ENCODE measurements around the gene DLG2.

DLG2 gene

GRCh38 chr11:83865636-83866461 is 1761.3 kb downstream of the DLG2 start:
- Histone ChIP-seq H3K4me1 (ENCODE audit: control insufficient read depth, insufficient read depth, low read length) (no peaks in the 10 kb centered on the region), H3K9me3 (ENCODE audit: control insufficient read depth, insufficient read depth, low read length) (no peaks in the 10 kb centered on the region), H3K27ac (ENCODE audit: low read length) (no peak overlapping the region), H3K4me3 (ENCODE audit: low read length) (no peak overlapping the region), H3K27me3 (ENCODE audit: control insufficient read depth, insufficient read depth, low read length) (no peaks in the 10 kb centered on the region), H3K36me3 (ENCODE audit: control insufficient read depth, insufficient read depth, low read length) (no peaks in the 10 kb centered on the region)
- WGBS (ENCODE audit: insufficient coverage, insufficient read length), result no CpG with 5 or more reads among the region's 4 CpGs
- DNase-seq (ENCODE audit: low read depth, low spot score), result no peak

- DNase-seq (ENCODE audit: low read depth, low spot score), result no peak
- no peaks in the 10 kb centered on the region for H3K4me1 ChIP-seq (ENCODE audit: control insufficient read depth, insufficient read depth, low read length)
- no peaks in the 10 kb centered on the region; the same call in 1 of the 2 replicates for H3K9me3 ChIP-seq (ENCODE audit: control insufficient read depth, insufficient read depth, low read length)
- WGBS (ENCODE audit: insufficient coverage, insufficient read length), result no CpG with 5 or more reads among the region's 4 CpGs
- H3K36me3 ChIP-seq (ENCODE audit: control insufficient read depth, insufficient read depth, low read length), result no peaks in the 10 kb centered on the region
- no peaks in the 10 kb centered on the region for H3K27me3 ChIP-seq (ENCODE audit: control insufficient read depth, insufficient read depth, low read length)
- no peak overlapping the region for H3K4me3 ChIP-seq (ENCODE audit: low read length)
- no peak overlapping the region for H3K27ac ChIP-seq (ENCODE audit: low read length)
Observed at GRCh38 chr11:83864412-83865057, 1762.6 kb downstream of the DLG2 start.

GRCh38 chr11:83863272-83863671 is 1763.9 kb downstream of the DLG2 start:
- no CpG with 5 or more reads among the region's 2 CpGs for WGBS (ENCODE audit: insufficient coverage, insufficient read length)
- Histone ChIP-seq H3K27ac (ENCODE audit: low read length) (no peak overlapping the region), H3K27me3 (ENCODE audit: control insufficient read depth, insufficient read depth, low read length) (no peaks in the 10 kb centered on the region), H3K4me1 (ENCODE audit: control insufficient read depth, insufficient read depth, low read length) (no peaks in the 10 kb centered on the region), H3K36me3 (ENCODE audit: control insufficient read depth, insufficient read depth, low read length) (no peaks in the 10 kb centered on the region), H3K4me3 (ENCODE audit: low read length) (no peak overlapping the region), H3K9me3 (ENCODE audit: control insufficient read depth, insufficient read depth, low read length) (no peaks in the 10 kb centered on the region; the same call in 1 of the 2 replicates)
- no peak for DNase-seq (ENCODE audit: low read depth, low spot score)

GRCh38 chr11:83862691-83863090 is 1764.5 kb downstream of the DLG2 start:
- no peak overlapping the region for H3K27ac ChIP-seq (ENCODE audit: low read length)
- no peaks in the 10 kb centered on the region; the same call in 1 of the 2 replicates for H3K9me3 ChIP-seq (ENCODE audit: control insufficient read depth, insufficient read depth, low read length)
- H3K36me3 ChIP-seq (ENCODE audit: control insufficient read depth, insufficient read depth, low read length), result no peaks in the 10 kb centered on the region
- WGBS (ENCODE audit: insufficient coverage, insufficient read length), result no CpG with 5 or more reads among the region's 1 CpG
- no peak for DNase-seq (ENCODE audit: low read depth, low spot score)
- H3K4me1 ChIP-seq (ENCODE audit: control insufficient read depth, insufficient read depth, low read length), result no peaks in the 10 kb centered on the region
- no peaks in the 10 kb centered on the region for H3K27me3 ChIP-seq (ENCODE audit: control insufficient read depth, insufficient read depth, low read length)
- H3K4me3 ChIP-seq (ENCODE audit: low read length), result no peak overlapping the region

- Histone ChIP-seq H3K27ac (ENCODE audit: low read length) (no peak overlapping the region), H3K4me3 (ENCODE audit: low read length) (no peak overlapping the region), H3K4me1 (ENCODE audit: control insufficient read depth, insufficient read depth, low read length) (no peaks in the 10 kb centered on the region), H3K36me3 (ENCODE audit: control insufficient read depth, insufficient read depth, low read length) (no peaks in the 10 kb centered on the region), H3K9me3 (ENCODE audit: control insufficient read depth, insufficient read depth, low read length) (no peaks in the 10 kb centered on the region; the same call in 1 of the 2 replicates), H3K27me3 (ENCODE audit: control insufficient read depth, insufficient read depth, low read length) (no peaks in the 10 kb centered on the region)
- no peak for DNase-seq (ENCODE audit: low read depth, low spot score)
- WGBS (ENCODE audit: insufficient coverage, insufficient read length), result no CpG with 5 or more reads among the region's 3 CpGs
Observed at GRCh38 chr11:83862033-83862432, 1765.1 kb downstream of the DLG2 start.

GRCh38 chr11:83858694-83859093 is 1768.5 kb downstream of the DLG2 start:
- WGBS (ENCODE audit: insufficient coverage, insufficient read length), result no CpG with 5 or more reads among the region's 1 CpG
- Histone ChIP-seq H3K4me1 (ENCODE audit: control insufficient read depth, insufficient read depth, low read length) (no peaks in the 10 kb centered on the region), H3K9me3 (ENCODE audit: control insufficient read depth, insufficient read depth, low read length) (no peaks in the 10 kb centered on the region; the same call in 1 of the 2 replicates), H3K27me3 (ENCODE audit: control insufficient read depth, insufficient read depth, low read length) (no peaks in the 10 kb centered on the region), H3K27ac (ENCODE audit: low read length) (no peak overlapping the region), H3K36me3 (ENCODE audit: control insufficient read depth, insufficient read depth, low read length) (no peaks in the 10 kb centered on the region), H3K4me3 (ENCODE audit: low read length) (no peak overlapping the region)
- DNase-seq (ENCODE audit: low read depth, low spot score), result no peak

- Histone ChIP-seq H3K36me3 (ENCODE audit: control insufficient read depth, insufficient read depth, low read length) (no peaks in the 10 kb centered on the region), H3K27me3 (ENCODE audit: control insufficient read depth, insufficient read depth, low read length) (no peaks in the 10 kb centered on the region), H3K27ac (ENCODE audit: low read length) (no peak overlapping the region), H3K9me3 (ENCODE audit: control insufficient read depth, insufficient read depth, low read length) (no peaks in the 10 kb centered on the region; the same call in 1 of the 2 replicates), H3K4me3 (ENCODE audit: low read length) (no peak overlapping the region), H3K4me1 (ENCODE audit: control insufficient read depth, insufficient read depth, low read length) (no peaks in the 10 kb centered on the region)
- DNase-seq (ENCODE audit: low read depth, low spot score), result no peak
- no CpG with 5 or more reads among the region's 1 CpG for WGBS (ENCODE audit: insufficient coverage, insufficient read length)
Observed at GRCh38 chr11:83855237-83855636, 1771.9 kb downstream of the DLG2 start.

GRCh38 chr11:83852775-83853442 is 1774.2 kb downstream of the DLG2 start:
- no peaks in the 10 kb centered on the region for H3K36me3 ChIP-seq (ENCODE audit: control insufficient read depth, insufficient read depth, low read length)
- no peaks in the 10 kb centered on the region for H3K9me3 ChIP-seq (ENCODE audit: control insufficient read depth, insufficient read depth, low read length)
- H3K27ac ChIP-seq (ENCODE audit: low read length), result no peak overlapping the region
- H3K4me3 ChIP-seq (ENCODE audit: low read length), result no peak overlapping the region
- H3K27me3 ChIP-seq (ENCODE audit: control insufficient read depth, insufficient read depth, low read length), result no peaks in the 10 kb centered on the region
- DNase-seq (ENCODE audit: low read depth, low spot score), result no peak
- H3K4me1 ChIP-seq (ENCODE audit: control insufficient read depth, insufficient read depth, low read length), result no peaks in the 10 kb centered on the region
- 100% methylated on average over 1 of the region's 1 CpG for WGBS (ENCODE audit: insufficient coverage, insufficient read length)

GRCh38 chr11:83852012-83852411 is 1775.1 kb downstream of the DLG2 start:
- WGBS (ENCODE audit: insufficient coverage, insufficient read length), result no CpG with 5 or more reads among the region's 3 CpGs
- DNase-seq (ENCODE audit: low read depth, low spot score), result no peak
- no peaks in the 10 kb centered on the region for H3K4me1 ChIP-seq (ENCODE audit: control insufficient read depth, insufficient read depth, low read length)
- no peak overlapping the region for H3K27ac ChIP-seq (ENCODE audit: low read length)
- H3K9me3 ChIP-seq (ENCODE audit: control insufficient read depth, insufficient read depth, low read length), result no peaks in the 10 kb centered on the region
- H3K27me3 ChIP-seq (ENCODE audit: control insufficient read depth, insufficient read depth, low read length), result no peaks in the 10 kb centered on the region
- H3K36me3 ChIP-seq (ENCODE audit: control insufficient read depth, insufficient read depth, low read length), result no peaks in the 10 kb centered on the region
- no peak overlapping the region for H3K4me3 ChIP-seq (ENCODE audit: low read length)

- Histone ChIP-seq H3K4me1 (ENCODE audit: control insufficient read depth, insufficient read depth, low read length) (no peaks in the 10 kb centered on the region), H3K36me3 (ENCODE audit: control insufficient read depth, insufficient read depth, low read length) (no peaks in the 10 kb centered on the region), H3K27me3 (ENCODE audit: control insufficient read depth, insufficient read depth, low read length) (no peaks in the 10 kb centered on the region), H3K9me3 (ENCODE audit: control insufficient read depth, insufficient read depth, low read length) (no peaks in the 10 kb centered on the region), H3K4me3 (ENCODE audit: low read length) (no peak overlapping the region), H3K27ac (ENCODE audit: low read length) (no peak overlapping the region)
- no peak for DNase-seq (ENCODE audit: low read depth, low spot score)
- no CpG with 5 or more reads among the region's 6 CpGs for WGBS (ENCODE audit: insufficient coverage, insufficient read length)
Observed at GRCh38 chr11:83847467-83848034, 1779.6 kb downstream of the DLG2 start.

Measured in iPS DF 6.9 (cell line).